GM23338 (cell line): ENCODE measurements around the gene E4F1. TPM values are rescaled to one million over a fixed set of nuclear protein-coding genes. Genes with fewer than 3 reads are reported as not detected.

ENCODE experiments used
- ATAC-seq: fragments of 200-7000 bp; cut with Tn5 transposase; 3 replicates; pipeline ENCODE4 v1.9.1; 2020
- DNase-seq: peaks from one replicate; pipeline ENCODE4 v3.0.0-alpha.2; 2015; ENCODE audit warnings: low spot score
- H2AFZ ChIP-seq: fragments of 200-600 bp; sonication (generic); 2 replicates; pipeline ENCODE4 v1.8.0; 2016; ENCODE audit warnings: antibody characterized with exemption, mild to moderate bottlenecking, moderate library complexity
- H3F3A ChIP-seq: fragments of 200-600 bp; sonication (generic); replicated peaks from 2 replicates; pipeline ENCODE4 v1.8.0; 2017; ENCODE audit warnings: antibody characterized with exemption, mixed run types, low read depth
- H3K27ac ChIP-seq: fragments of 200-600 bp; sonication (generic); 2 replicates; pipeline ENCODE4 v1.6.1; 2016; ENCODE audit warnings: low read depth
- H3K27me3 ChIP-seq: fragments of 200-600 bp; sonication (generic); 2 replicates; pipeline ENCODE4 v1.8.0; 2016; ENCODE audit warnings: mild to moderate bottlenecking, mixed run types, moderate library complexity; ENCODE audit not compliant: insufficient read depth
- H3K36me3 ChIP-seq: fragments of 200-600 bp; sonication (generic); 2 replicates; pipeline ENCODE4 v1.8.0; 2016; ENCODE audit warnings: mild to moderate bottlenecking; ENCODE audit not compliant: insufficient read depth
- H3K4me1 ChIP-seq: fragments of 200-600 bp; sonication (generic); 2 replicates; pipeline ENCODE4 v1.8.0; 2016; ENCODE audit warnings: mild to moderate bottlenecking, moderate library complexity; ENCODE audit not compliant: insufficient read depth
- H3K4me2 ChIP-seq: fragments of 200-600 bp; sonication (generic); 2 replicates; pipeline ENCODE4 v1.7.1; 2017; ENCODE audit warnings: mixed run types
- H3K4me3 ChIP-seq: fragments of 200-600 bp; sonication (generic); 2 replicates; pipeline ENCODE4 v1.6.1; 2016; ENCODE audit warnings: mixed run types
- H3K79me2 ChIP-seq: fragments of 200-600 bp; sonication (generic); replicated peaks from 2 replicates; pipeline ENCODE4 v1.8.0; 2017; ENCODE audit warnings: mild to moderate bottlenecking; ENCODE audit not compliant: insufficient read depth
- H3K9me2 ChIP-seq: fragments of 200-600 bp; sonication (generic); 2 replicates; pipeline ENCODE4 v1.8.0; 2017; ENCODE audit not compliant: insufficient read depth
- H4K20me1 ChIP-seq: fragments of 200-600 bp; sonication (generic); replicated peaks from 2 replicates; pipeline ENCODE4 v1.8.0; 2017; ENCODE audit warnings: mild to moderate bottlenecking; ENCODE audit not compliant: insufficient read depth
- H3K27ac Mint-ChIP-seq: 2 replicates; pipeline ENCODE4 v1.8.0; 2020; ENCODE audit warnings: inconsistent platforms, mild to moderate bottlenecking, moderate library complexity, mixed read lengths
- H3K27me3 Mint-ChIP-seq: 3 replicates; pipeline ENCODE4 v1.8.0; 2022; ENCODE audit warnings: low read depth, mild to moderate bottlenecking, moderate library complexity, mixed read lengths, inconsistent platforms; ENCODE audit not compliant: insufficient read depth, poor library complexity
- H3K36me3 Mint-ChIP-seq: 3 replicates; pipeline ENCODE4 v1.8.0; 2021; ENCODE audit warnings: low read depth, mild to moderate bottlenecking, inconsistent platforms, moderate library complexity, mixed read lengths
- H3K4me1 Mint-ChIP-seq: 3 replicates; pipeline ENCODE4 v1.8.0; 2020; ENCODE audit warnings: mild to moderate bottlenecking, inconsistent platforms, mixed read lengths
- H3K4me3 Mint-ChIP-seq: 3 replicates; pipeline ENCODE4 v1.8.0; 2021; ENCODE audit warnings: moderate library complexity, mild to moderate bottlenecking, inconsistent platforms, mixed read lengths
- H3K9me3 Mint-ChIP-seq: 3 replicates; pipeline ENCODE4 v1.8.0; 2020; ENCODE audit warnings: moderate library complexity, mild to moderate bottlenecking, inconsistent platforms, mixed read lengths
- CREB1 ChIP-seq: fragments of 250-450 bp; sonication (Bioruptor Pico); IDR thresholded peaks from 2 replicates; pipeline ENCODE4 v1.5.0; 2020; ENCODE audit warnings: low read depth, mild to moderate bottlenecking, moderate library complexity
- CTCF ChIP-seq, 2 experiments: fragments of 200-600 bp in 1 of 2; sonication (generic) in 1 of 2; conservative IDR thresholded peaks; 2 replicates each; pipeline versions ENCODE4 v1.5.1 to v1.6.1; 2016 to 2017; ENCODE audit warnings: antibody characterized with exemption in 2 of 2, low read depth in 2 of 2, mild to moderate bottlenecking in 2 of 2, moderate library complexity in 1 of 2
- EZH2 ChIP-seq: fragments of 200-600 bp; sonication (generic); IDR thresholded peaks from one replicate; pipeline ENCODE4 v1.8.0; 2017; ENCODE audit warnings: antibody characterized with exemption, mild to moderate bottlenecking, low read depth; ENCODE audit not compliant: unreplicated experiment
- EZH2phosphoT487 ChIP-seq: fragments of 200-600 bp; sonication (generic); IDR thresholded peaks from one replicate; pipeline ENCODE4 v1.8.1; 2018; ENCODE audit warnings: antibody characterized with exemption; ENCODE audit not compliant: unreplicated experiment
- JUNB ChIP-seq: IDR thresholded peaks from one replicate; pipeline ENCODE4 v1.6.1; 2016; ENCODE audit warnings: antibody characterized with exemption; ENCODE audit not compliant: unreplicated experiment
- NANOG ChIP-seq: IDR thresholded peaks from 2 replicates; pipeline ENCODE4 v1.6.1; 2016; ENCODE audit warnings: antibody characterized with exemption, borderline replicate concordance
- POLR2AphosphoS5 ChIP-seq: IDR thresholded peaks from 2 replicates; pipeline ENCODE4 v1.6.1; 2016; ENCODE audit warnings: antibody characterized with exemption, low read depth
- REST ChIP-seq: IDR thresholded peaks from one replicate; pipeline ENCODE4 v1.6.1; 2018; ENCODE audit warnings: antibody characterized with exemption; ENCODE audit not compliant: unreplicated experiment
- STAT1 ChIP-seq: IDR thresholded peaks from one replicate; pipeline ENCODE4 v1.6.1; 2016; ENCODE audit warnings: antibody characterized with exemption; ENCODE audit not compliant: unreplicated experiment
- ZNF114 ChIP-seq: fragments of 250-450 bp; sonication (Bioruptor Pico); IDR thresholded peaks from 2 replicates; pipeline ENCODE4 v1.5.0; 2020; ENCODE audit warnings: mild to moderate bottlenecking, moderate library complexity
- ZNF331 ChIP-seq: fragments of 250-450 bp; sonication (Bioruptor Pico); IDR thresholded peaks from 2 replicates; pipeline ENCODE4 v1.5.0; 2020; ENCODE audit warnings: low read depth, mild to moderate bottlenecking, moderate library complexity
- ZNF462 ChIP-seq: fragments of 250-450 bp; sonication (Bioruptor Pico); IDR thresholded peaks from 2 replicates; pipeline ENCODE4 v1.5.0; 2020; ENCODE audit warnings: mild to moderate bottlenecking, moderate library complexity
- polyA plus RNA-seq: library from polyadenylated mRNA; unstranded; fragments of >200 nt; fragmentation: Nextera tagmentation; extraction: Ambion mirVana; gene quantifications from 2 replicates; pipeline ENCODE4 v1.2.1, GENCODE V29; 2016
- total RNA-seq: library from RNA; depleted of rRNA; stranded (reverse); fragments of >200 nt; shearing (Covaris generic); gene quantifications from 2 replicates; pipeline ENCODE4 v1.2.3, GENCODE V29; 2014
- TF ChIP-seq, protein P1 (sequence below): IDR thresholded peaks from 2 replicates; pipeline ENCODE4 v1.6.1; 2016; ENCODE audit warnings: antibody characterized with exemption

The E4F1 gene
- total and polyA plus RNA-seq, 2 experiments from 2014 or later, result 22.6 to 45.5 TPM

GRCh38 chr16:2270588-2271470 lies 47.4 kb downstream of the E4F1 start:
- no peaks in the 10 kb centered on the region for H3K27me3 ChIP-seq
- H3K79me2 ChIP-seq, result peaks cover 30% of the 10 kb centered on the region
- H3K27ac ChIP-seq, result no peak overlapping the region
- H3K9me3 Mint-ChIP-seq, result no peaks in the 10 kb centered on the region; the same call in 2 of the 3 replicates
- no peak for TF ChIP-seq CTCF (conservative IDR thresholded peaks at IDR 0.05; ENCODE audit: low read depth in 2 of 2)
- TF ChIP-seq CREB1, result no peak
- TF ChIP-seq, protein P1, sequence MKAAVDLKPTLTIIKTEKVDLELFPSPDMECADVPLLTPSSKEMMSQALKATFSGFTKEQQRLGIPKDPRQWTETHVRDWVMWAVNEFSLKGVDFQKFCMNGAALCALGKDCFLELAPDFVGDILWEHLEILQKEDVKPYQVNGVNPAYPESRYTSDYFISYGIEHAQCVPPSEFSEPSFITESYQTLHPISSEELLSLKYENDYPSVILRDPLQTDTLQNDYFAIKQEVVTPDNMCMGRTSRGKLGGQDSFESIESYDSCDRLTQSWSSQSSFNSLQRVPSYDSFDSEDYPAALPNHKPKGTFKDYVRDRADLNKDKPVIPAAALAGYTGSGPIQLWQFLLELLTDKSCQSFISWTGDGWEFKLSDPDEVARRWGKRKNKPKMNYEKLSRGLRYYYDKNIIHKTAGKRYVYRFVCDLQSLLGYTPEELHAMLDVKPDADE, result no peak
- no peak for TF ChIP-seq ZNF331
- TF ChIP-seq EZH2phosphoT487, result no peak
- no peak for TF ChIP-seq ZNF462 (CRISPR knock-in tag)
- no peak for TF ChIP-seq REST
- no peak for TF ChIP-seq POLR2AphosphoS5
- TF ChIP-seq STAT1, result no peak
- no peak for TF ChIP-seq JUNB
- TF ChIP-seq ZNF114 (CRISPR knock-in tag), result no peak
- no peak for TF ChIP-seq EZH2
- no peak for TF ChIP-seq NANOG
- peaks cover 17% of the 10 kb centered on the region for H4K20me1 ChIP-seq
- no peak overlapping the region for H3K4me3 Mint-ChIP-seq
- no peak for ATAC-seq
- H3K36me3 Mint-ChIP-seq, result peaks cover 15% of the 10 kb centered on the region
- H3F3A ChIP-seq, result peaks cover 13% of the 10 kb centered on the region; the same call in 1 of the 2 replicates
- no peaks in the 10 kb centered on the region for H3K9me2 ChIP-seq
- H3K36me3 ChIP-seq, result no peaks in the 10 kb centered on the region
- no peak overlapping the region for H3K27ac Mint-ChIP-seq
- H3K4me1 ChIP-seq, result peaks cover 14% of the 10 kb centered on the region
- H3K4me3 ChIP-seq, result no peak overlapping the region
- H3K4me2 ChIP-seq, result no peak overlapping the region
- no peak overlapping the region for H2AFZ ChIP-seq
- H3K27me3 Mint-ChIP-seq, result peaks cover 10% of the 10 kb centered on the region
- peaks cover 14% of the 10 kb centered on the region for H3K4me1 Mint-ChIP-seq
- DNase-seq, result no peak
